ENCODE measurements around the gene TEAD1. TPM values are rescaled to one million over a fixed set of nuclear protein-coding genes. Genes with fewer than 3 reads are reported as not detected.

TEAD1 gene
- total and polyA plus RNA-seq, 2 donors (not counting 1 experiment from before 2014, with no cell fraction given): 88.6 to 121 TPM

DNA sequence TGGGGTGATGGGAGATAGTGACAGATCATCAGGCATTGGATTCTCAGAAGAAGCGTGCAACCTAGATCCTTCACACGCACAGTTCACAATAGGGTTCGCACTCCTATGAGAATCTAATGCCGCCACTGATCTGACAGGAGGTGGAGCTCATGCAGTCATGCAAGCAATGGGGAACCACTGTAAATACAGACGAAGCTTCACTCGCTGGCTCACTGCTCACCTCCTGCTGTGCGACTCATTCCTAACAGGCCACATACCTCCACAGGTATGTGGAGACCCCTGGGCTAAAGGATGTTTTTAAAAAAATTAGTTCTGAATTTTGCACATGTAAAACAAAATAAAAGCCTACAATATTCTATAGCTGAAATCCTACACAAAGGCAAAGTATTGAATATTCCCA, 20.5 kb upstream of the TEAD1 start:
- TF ChIP-seq CTCF (conservative IDR thresholded peaks at IDR 0.05 in 1 of 2, IDR thresholded peaks at IDR 0.05 in 1 of 2; ENCODE audit: low read depth in 1 of 2, low read length in 2 of 2) (no peak), EZH2 (IDR thresholded peaks at IDR 0.05; ENCODE audit: low read length, missing control alignments) (no peak)
- Histone ChIP-seq H3K4me1 (ENCODE audit: control insufficient read depth, extremely low read depth, insufficient read depth, low read length) (no peaks in the 10 kb centered on the region), H3K4me3 (replicated peaks in 1 of 4; ENCODE audit: control extremely low read depth in 1 of 4, insufficient read depth in 1 of 4, low read depth in 3 of 4, low read length in 4 of 4) (no peak overlapping the region), H3K79me2 (ENCODE audit: control insufficient read depth, insufficient read depth, low read length) (no peaks in the 10 kb centered on the region), H3K27ac (ENCODE audit: insufficient read depth, low read length) (no peak overlapping the region), H3K9ac (ENCODE audit: insufficient read depth, low read length) (no peak overlapping the region), H4K20me1 (ENCODE audit: control insufficient read depth, extremely low read depth, insufficient read depth, low read length) (no peaks in the 10 kb centered on the region), H3K9me3 (ENCODE audit: control insufficient read depth, insufficient read depth, low read depth, low read length) (no peaks in the 10 kb centered on the region), H3K27me3 (ENCODE audit: control insufficient read depth, insufficient read depth, low read length) (no peaks in the 10 kb centered on the region), H3K4me2 (ENCODE audit: extremely low read depth, insufficient read depth, low read length) (no peak overlapping the region), H2AFZ (ENCODE audit: low read length) (no peak overlapping the region), H3K36me3 (ENCODE audit: control insufficient read depth, insufficient read depth, low read length) (no peaks in the 10 kb centered on the region)
- DNase-seq (ENCODE audit: low read depth in 2 of 2): no peak

DNA sequence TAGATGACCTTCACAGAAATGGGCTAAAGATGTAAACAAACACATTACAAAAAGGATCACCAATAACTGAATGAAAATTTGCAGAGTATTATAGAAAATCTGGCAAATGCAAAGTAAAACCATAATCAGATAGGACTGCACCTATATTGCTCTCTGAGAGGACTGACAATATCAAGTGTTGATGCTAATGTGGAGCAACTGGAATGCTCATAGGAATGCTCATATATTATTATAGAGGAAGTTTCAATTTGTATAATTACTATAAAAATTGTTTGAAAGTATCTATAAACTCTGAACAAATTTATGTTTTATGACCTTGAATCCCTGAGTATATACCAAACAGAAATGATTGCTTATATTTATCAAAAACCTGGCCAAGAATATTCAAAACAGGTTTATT, 18.4 kb upstream of the TEAD1 start:
- no peaks in the 10 kb centered on the region for H4K20me1 ChIP-seq (ENCODE audit: control insufficient read depth, extremely low read depth, insufficient read depth, low read length)

GRCh38 chr11:12657336-12657735, 16.9 kb upstream of the TEAD1 start:
- TF ChIP-seq CTCF (conservative IDR thresholded peaks at IDR 0.05 in 1 of 2, IDR thresholded peaks at IDR 0.05 in 1 of 2; ENCODE audit: low read depth in 1 of 2, low read length in 2 of 2): no peak
- no peak for TF ChIP-seq EZH2 (IDR thresholded peaks at IDR 0.05; ENCODE audit: low read length, missing control alignments)
- Histone ChIP-seq H3K27ac (ENCODE audit: insufficient read depth, low read length) (no peak overlapping the region), H3K4me3 (replicated peaks in 1 of 4; ENCODE audit: control extremely low read depth in 1 of 4, insufficient read depth in 1 of 4, low read depth in 3 of 4, low read length in 4 of 4) (no peak overlapping the region), H4K20me1 (ENCODE audit: control insufficient read depth, extremely low read depth, insufficient read depth, low read length) (no peaks in the 10 kb centered on the region), H3K36me3 (ENCODE audit: control insufficient read depth, insufficient read depth, low read length) (no peaks in the 10 kb centered on the region), H2AFZ (ENCODE audit: low read length) (no peak overlapping the region), H3K27me3 (ENCODE audit: control insufficient read depth, insufficient read depth, low read length) (no peaks in the 10 kb centered on the region), H3K4me2 (ENCODE audit: extremely low read depth, insufficient read depth, low read length) (no peak overlapping the region), H3K9ac (ENCODE audit: insufficient read depth, low read length) (no peak overlapping the region), H3K79me2 (ENCODE audit: control insufficient read depth, insufficient read depth, low read length) (no peaks in the 10 kb centered on the region), H3K9me3 (ENCODE audit: control insufficient read depth, insufficient read depth, low read depth, low read length) (no peaks in the 10 kb centered on the region), H3K4me1 (ENCODE audit: control insufficient read depth, extremely low read depth, insufficient read depth, low read length) (no peaks in the 10 kb centered on the region)
- no peak for DNase-seq (ENCODE audit: low read depth in 2 of 2)

More for the DNA sequence above, 18.4 kb upstream of the TEAD1 start:
- Histone ChIP-seq H2AFZ (ENCODE audit: low read length) (no peak overlapping the region), H3K9ac (ENCODE audit: insufficient read depth, low read length) (no peak overlapping the region), H3K79me2 (ENCODE audit: control insufficient read depth, insufficient read depth, low read length) (no peaks in the 10 kb centered on the region), H3K36me3 (ENCODE audit: control insufficient read depth, insufficient read depth, low read length) (no peaks in the 10 kb centered on the region), H3K27me3 (ENCODE audit: control insufficient read depth, insufficient read depth, low read length) (no peaks in the 10 kb centered on the region), H3K27ac (ENCODE audit: insufficient read depth, low read length) (no peak overlapping the region), H3K4me1 (ENCODE audit: control insufficient read depth, extremely low read depth, insufficient read depth, low read length) (no peaks in the 10 kb centered on the region), H3K4me3 (replicated peaks in 1 of 4; ENCODE audit: control extremely low read depth in 1 of 4, insufficient read depth in 1 of 4, low read depth in 3 of 4, low read length in 4 of 4) (no peak overlapping the region), H3K9me3 (ENCODE audit: control insufficient read depth, insufficient read depth, low read depth, low read length) (no peaks in the 10 kb centered on the region), H3K4me2 (ENCODE audit: extremely low read depth, insufficient read depth, low read length) (no peak overlapping the region)
- no peak for TF ChIP-seq CTCF (conservative IDR thresholded peaks at IDR 0.05 in 1 of 2, IDR thresholded peaks at IDR 0.05 in 1 of 2; ENCODE audit: low read depth in 1 of 2, low read length in 2 of 2)
- TF ChIP-seq EZH2 (IDR thresholded peaks at IDR 0.05; ENCODE audit: low read length, missing control alignments): no peak
- DNase-seq (ENCODE audit: low read depth in 2 of 2): no peak

Data from fibroblast of lung (primary cell).